GM12878 (cell line): ENCODE data around the gene ASTN1. TPM values are rescaled to one million over a fixed set of nuclear protein-coding genes. Genes with fewer than 3 reads are reported as not detected.

Experiments used
- ATAC-seq: fragments of 200-7000 bp; cut with Tn5 transposase; 3 replicates; pipeline ENCODE4 v1.9.1; 2020; ENCODE audit warnings: mild to moderate bottlenecking, moderate library complexity
- BruUV-seq: library from RNA; stranded (reverse); fragments of 400-500 nt; replicated peaks from 2 replicates; lab custom pipeline; 2021; lab: Mats Ljungman, UMichigan
- CTCF ChIA-PET: fragments of 300-600 bp; sonication (Branson Sonifier 250); formaldehyde crosslinking; extraction: SDS; loops from one replicate; lab custom pipeline; 2021; ENCODE audit warnings: inconsistent platforms; lab: Yijun Ruan, JAX
- POLR2A ChIA-PET: fragments of 350-600 bp; formaldehyde crosslinking; extraction: SDS; loops from one replicate; lab custom pipeline; 2021; ENCODE audit warnings: inconsistent platforms; lab: Charles Lee
- RAD21 ChIA-PET: fragments of 300-600 bp; sonication (Branson Sonifier 250); formaldehyde crosslinking; loops from one replicate; lab custom pipeline; 2023; ENCODE audit warnings: antibody characterized with exemption; ENCODE audit not compliant: unreplicated experiment; lab: Charles Lee
- SMC1A ChIA-PET: fragments of 300-600 bp; sonication (Branson Sonifier 250); formaldehyde crosslinking; loops from one replicate; lab custom pipeline; 2023; ENCODE audit not compliant: unreplicated experiment, uncharacterized antibody; lab: Charles Lee
- DNase-seq: peaks from one replicate; pipeline ENCODE4 v3.0.0-alpha.2; 2011; ENCODE audit warnings: low read depth, low spot score
- FAIRE-seq: peaks from 3 replicates; lab custom pipeline; 2011; peaks lifted over from hg19 to GRCh38; lab: Jason Lieb, UNC
- H2AFZ ChIP-seq: 2 replicates; pipeline ENCODE4 v1.6.0; 2011; ENCODE audit warnings: low read depth, low read length, control low read depth; ENCODE audit not compliant: control insufficient read depth
- H3K27ac ChIP-seq: 2 replicates; pipeline ENCODE4 v1.5.1; 2011; ENCODE audit warnings: control low read depth; ENCODE audit not compliant: control insufficient read depth, insufficient read depth
- H3K27me3 ChIP-seq, 2 experiments: replicated peaks in 1 of 2; 2 replicates each; pipeline versions ENCODE4 v1.6.0 to v1.6.1; 2011; ENCODE audit warnings: low read length in 1 of 2; ENCODE audit not compliant: control insufficient read depth in 2 of 2, insufficient read depth in 2 of 2
- H3K36me3 ChIP-seq, 2 experiments: 2 replicates each; pipeline ENCODE4 v1.5.1; 2011; ENCODE audit warnings: low read length in 1 of 2; ENCODE audit not compliant: control insufficient read depth in 2 of 2, insufficient read depth in 2 of 2
- H3K4me1 ChIP-seq: 2 replicates; pipeline ENCODE4 v1.6.1; 2011; ENCODE audit warnings: mild to moderate bottlenecking, low read length, moderate library complexity, mixed read lengths; ENCODE audit not compliant: control insufficient read depth, insufficient read depth
- H3K4me2 ChIP-seq: 2 replicates; pipeline ENCODE4 v1.6.0; 2011; ENCODE audit warnings: control low read depth; ENCODE audit not compliant: control insufficient read depth, insufficient read depth
- H3K4me3 ChIP-seq: fragments of 200-600 bp; sonication (generic); 2 replicates; pipeline ENCODE4 v1.5.1; 2016
- H3K79me2 ChIP-seq: 2 replicates; pipeline ENCODE4 v1.6.0; 2011; ENCODE audit warnings: low read length; ENCODE audit not compliant: control insufficient read depth, insufficient read depth
- H3K9ac ChIP-seq: 2 replicates; pipeline ENCODE4 v1.8.0; 2011; ENCODE audit warnings: low read length, control low read depth, mixed read lengths; ENCODE audit not compliant: control insufficient read depth, insufficient read depth
- H3K9me3 ChIP-seq: replicated peaks from 3 replicates; pipeline ENCODE4 v1.5.1; 2011; ENCODE audit warnings: mild to moderate bottlenecking, low read length; ENCODE audit not compliant: control insufficient read depth, insufficient read depth
- H4K20me1 ChIP-seq: 2 replicates; pipeline ENCODE4 v1.6.0; 2011; ENCODE audit not compliant: control insufficient read depth, insufficient read depth
- ATF3 ChIP-seq: IDR thresholded peaks from 2 replicates; pipeline ENCODE4 v1.6.1; 2011; ENCODE audit warnings: low read depth, mild to moderate bottlenecking, low read length, moderate library complexity, borderline replicate concordance; ENCODE audit errors: extremely low read depth
- E2F8 ChIP-seq: fragments of 450-650 bp; IDR thresholded peaks from 2 replicates; pipeline ENCODE4 v1.6.1; 2018; ENCODE audit warnings: mild to moderate bottlenecking, low read depth, moderate library complexity; ENCODE audit not compliant: partially characterized antibody
- FOXM1 ChIP-seq: IDR thresholded peaks from 2 replicates; pipeline ENCODE4 v1.6.1; 2012; ENCODE audit warnings: low read depth, mild to moderate bottlenecking, inconsistent platforms, low read length, moderate library complexity
- MEF2B ChIP-seq: fragments of 450-650 bp; IDR thresholded peaks from 2 replicates; pipeline ENCODE4 v1.6.1; 2018; ENCODE audit warnings: mild to moderate bottlenecking, moderate library complexity; ENCODE audit not compliant: partially characterized antibody, poor library complexity, severe bottlenecking
- RAD21 ChIP-seq: IDR thresholded peaks from 2 replicates; pipeline ENCODE4 v1.6.1; 2011; ENCODE audit warnings: mild to moderate bottlenecking, low read depth, low read length, moderate library complexity; ENCODE audit not compliant: insufficient read depth
- SKIL ChIP-seq: fragments of 450-650 bp; IDR thresholded peaks from 2 replicates; pipeline ENCODE4 v1.6.1; 2017; ENCODE audit warnings: mild to moderate bottlenecking, low read depth, inconsistent platforms; ENCODE audit not compliant: poor library complexity, severe bottlenecking
- SUPT20H ChIP-seq: IDR thresholded peaks from 2 replicates; pipeline ENCODE4 v1.6.1; 2011; ENCODE audit warnings: low read depth, mild to moderate bottlenecking, low read length, moderate library complexity, borderline replicate concordance; ENCODE audit not compliant: control insufficient read depth
- USF2 ChIP-seq: IDR thresholded peaks from 2 replicates; pipeline ENCODE4 v1.6.1; 2011; ENCODE audit warnings: low read depth, low read length, improper control_type of control experiment, borderline replicate concordance
- ZNF687 ChIP-seq: fragments of 450-650 bp; IDR thresholded peaks from 2 replicates; pipeline ENCODE4 v1.6.1; 2017; ENCODE audit warnings: mild to moderate bottlenecking, moderate library complexity
- ZSCAN29 ChIP-seq: fragments of 450-650 bp; IDR thresholded peaks from 2 replicates; pipeline ENCODE4 v1.6.1; 2017; ENCODE audit warnings: mild to moderate bottlenecking, moderate library complexity
- WGBS: methylation state at CpG from one replicate; pipeline ENCODE4 v1.1.6; 2016; ENCODE audit warnings: low lambda C conversion rate; ENCODE audit not compliant: insufficient replicate concordance, insufficient coverage; ENCODE audit errors: missing lambda C conversion rate; 5-methylcytosine and 5-hydroxymethylcytosine counted together
- in situ Hi-C: fragments of 300-500 bp; cut with MboI; formaldehyde crosslinking; loops from 9 replicates; pipeline ENCODE4 v1.14.3; 2018; ENCODE audit warnings: mixed read lengths
- intact Hi-C: fragments of 100-400 bp; cut with micrococcal nuclease; formaldehyde crosslinking; loops from one replicate; pipeline ENCODE4 v1.14.2; 2022; ENCODE audit not compliant: unreplicated experiment
- polyA plus RNA-seq, 11 experiments: library from polyadenylated mRNA; depleted of rRNA in 4 of 11; unstranded in 6 of 11; stranded (reverse) in 5 of 11; fragments of >200 nt; fragmentation: Nextera tagmentation in 4 of 11; fragmentation: Illumina TruSeq in 1 of 11; extraction: Ambion mirVana in 4 of 11; extraction: Trizol in 1 of 11; gene quantifications; 1 replicate in 1 of 11; 2 replicates in 10 of 11; pipeline versions ENCODE4 v1.2.1 to v1.2.3, GENCODE V29; 2011 to 2016; ENCODE audit warnings: inconsistent platforms in 2 of 11, missing spikeins in 2 of 11, low read depth in 1 of 11
- total RNA-seq, 4 experiments: library from RNA; depleted of rRNA in 3 of 4; stranded (reverse); fragments of >200 nt in 3 of 4; fragmentation: Illumina TruSeq in 1 of 4; extraction: Trizol in 1 of 4; gene quantifications; 2 replicates each; pipeline versions ENCODE4 v1.2.1 to v1.2.3, GENCODE V29; 2013 to 2021

ASTN1 gene
- total and polyA plus RNA-seq, 10 of the 15 experiments (the other 5 are each of a cell fraction or from before 2014, with no cell fraction given) = 0.04 TPM; not detected in 9

- TF ChIP-seq USF2 = no peak
- TF ChIP-seq ZSCAN29 = no peak
- no peak for TF ChIP-seq SUPT20H
Observed at GRCh38 chr1:176838276-176838995, 326.1 kb downstream of the ASTN1 start (continued).

GRCh38 chr1:176837708-176838107 is 326.8 kb downstream of the ASTN1 start:
- ATAC-seq = no peak
- H3K4me1 ChIP-seq = no peaks in the 10 kb centered on the region
- no peak overlapping the region for H3K9ac ChIP-seq
- H3K79me2 ChIP-seq = no peaks in the 10 kb centered on the region
- H3K27me3 ChIP-seq = peaks cover 0 to 2% of the 10 kb centered on the region in 2 experiments; a peak in 1 of 4 replicates
- SMC1A ChIA-PET = no interaction called here
- DNase-seq = no peak
- H3K9me3 ChIP-seq = no peaks in the 10 kb centered on the region
- in situ Hi-C loops (no loop called here), intact Hi-C loops (no loop called here)
- FAIRE-seq = no peak
- no peaks in the 10 kb centered on the region for H3K36me3 ChIP-seq
- RAD21 ChIA-PET = no interaction called here
- no TSS peak for BruUV-seq
- H2AFZ ChIP-seq = no peak overlapping the region
- no peak overlapping the region for H3K4me3 ChIP-seq
- CTCF ChIA-PET = no interaction called here
- H3K27ac ChIP-seq = no peak overlapping the region
- POLR2A ChIA-PET = no interaction called here
- WGBS = 5% methylated on average over 2 of the region's 2 CpGs
- H4K20me1 ChIP-seq = no peaks in the 10 kb centered on the region
- no peak overlapping the region for H3K4me2 ChIP-seq
- TF ChIP-seq SKIL (no peak), ATF3 (no peak), ZNF687 (no peak), FOXM1 (no peak), MEF2B (no peak), E2F8 (no peak), RAD21 (no peak)
